Stimulated activated CD4-positive, alpha-beta T cell treated with anti-CD3 and anti-CD28 coated beads, TNF-alpha, amount 100 ng/mL, for 4 hours (primary cell): Measurements from ENCODE around the gene KRTAP12-3.
"Not testable (repeated sequence)": the region's sequence is repeated elsewhere in the genome, so short reads cannot be mapped to it uniquely, and the experiment has no call there.

Source experiments
- DNase-seq, 3 experiments: peaks; one replicate each; pipeline ENCODE4 v3.0.0-alpha.2; 2020; ENCODE audit warnings: low read depth in 3 of 3

The KRTAP12-3 gene

GRCh38 chr21:44685050-44685449 is 27.3 kb downstream of the KRTAP12-3 start:
- DNase-seq, result not testable (repeated sequence)

- DNase-seq, result no peak
Observed at GRCh38 chr21:44686000-44686781, 28.5 kb downstream of the KRTAP12-3 start.

GRCh38 chr21:44686843-44687561 is 29.3 kb downstream of the KRTAP12-3 start:
- no peak for DNase-seq

- DNase-seq, result no peak
Observed at GRCh38 chr21:44687671-44688070, 29.9 kb downstream of the KRTAP12-3 start.

- DNase-seq, result not testable (repeated sequence)
Observed at GRCh38 chr21:44689740-44690139, 32.0 kb downstream of the KRTAP12-3 start.

- DNase-seq, result no peak
Observed at GRCh38 chr21:44691686-44692085, 34.0 kb downstream of the KRTAP12-3 start.

- DNase-seq, result no peak
Observed at GRCh38 chr21:44692798-44693512, 35.2 kb downstream of the KRTAP12-3 start.

- DNase-seq, result no peak
Observed at GRCh38 chr21:44694776-44695175, 37.0 kb downstream of the KRTAP12-3 start.

GRCh38 chr21:44695184-44695583 is 37.5 kb downstream of the KRTAP12-3 start:
- DNase-seq, result no peak

- DNase-seq, result no peak
Observed at GRCh38 chr21:44695641-44696040, 37.9 kb downstream of the KRTAP12-3 start.

GRCh38 chr21:44696572-44696971 is 38.8 kb downstream of the KRTAP12-3 start:
- no peak for DNase-seq

- not testable (repeated sequence) for DNase-seq
Observed at GRCh38 chr21:44697172-44697810, 39.6 kb downstream of the KRTAP12-3 start, which contains the start of gene KRTAP10-12. KRTAP10-12 (plus strand) TSS chr21:44697172; CDS start chr21:44697202, 30 bp downstream.

- DNase-seq, result no peak
Observed at GRCh38 chr21:44697811-44698734, 40.3 kb downstream of the KRTAP12-3 start.

GRCh38 chr21:44699502-44700001 is 41.8 kb downstream of the KRTAP12-3 start:
- no peak for DNase-seq

GRCh38 chr21:44700101-44701022 is 42.6 kb downstream of the KRTAP12-3 start:
- DNase-seq, result no peak

GRCh38 chr21:44701023-44701400 is 43.3 kb downstream of the KRTAP12-3 start:
- no peak for DNase-seq

- DNase-seq, result no peak
Observed at GRCh38 chr21:44701541-44701940, 43.8 kb downstream of the KRTAP12-3 start.

GRCh38 chr21:44702111-44702972 is 44.6 kb downstream of the KRTAP12-3 start:
- DNase-seq, result no peak
